SU-DHL-6 (cell line): Measurements from ENCODE around the gene NME7.
A peak's percentile ranks its signal among the peaks of the same experiment; 100 is the strongest.

Experiments
- H2AFZ ChIP-seq: fragments of 200-600 bp; sonication (generic); 2 replicates; pipeline ENCODE4 v1.6.1; 2014; ENCODE audit warnings: low read depth, mild to moderate bottlenecking, moderate library complexity, mixed read lengths, antibody characterized with exemption, low read length; ENCODE audit not compliant: severe bottlenecking
- H3F3A ChIP-seq: fragments of 200-600 bp; shearing (Covaris generic); 2 replicates; pipeline ENCODE4 v1.6.0; 2016; ENCODE audit warnings: antibody characterized with exemption, mild to moderate bottlenecking; ENCODE audit not compliant: insufficient read depth
- H3K27ac ChIP-seq: fragments of 200-600 bp; sonication (generic); 2 replicates; pipeline ENCODE4 v1.5.1; 2016; ENCODE audit warnings: low read depth, mild to moderate bottlenecking, low read length, moderate library complexity, mixed read lengths
- H3K27me3 ChIP-seq: fragments of 200-600 bp; sonication (generic), shearing (Covaris generic); 2 replicates; pipeline ENCODE4 v1.6.0; 2014; ENCODE audit warnings: mild to moderate bottlenecking, low read length
- H3K36me3 ChIP-seq: fragments of 200-600 bp; sonication (generic); 2 replicates; pipeline ENCODE4 v1.6.1; 2014; ENCODE audit warnings: mild to moderate bottlenecking, low read length, mixed read lengths
- H3K4me2 ChIP-seq: fragments of 300-600, 200-600 bp; shearing (Covaris generic), sonication (generic); 2 replicates; pipeline ENCODE4 v1.6.0; 2014; ENCODE audit warnings: low read length, low read depth, mild to moderate bottlenecking; ENCODE audit not compliant: poor library complexity, severe bottlenecking
- H3K4me3 ChIP-seq: fragments of 200-600 bp; sonication (generic); 2 replicates; pipeline ENCODE4 v1.5.1; 2014; ENCODE audit warnings: antibody characterized with exemption, low read length, mild to moderate bottlenecking, mixed read lengths; ENCODE audit not compliant: insufficient read depth, poor library complexity, severe bottlenecking
- H3K79me2 ChIP-seq: fragments of 200-600 bp; sonication (generic); 2 replicates; pipeline ENCODE4 v1.6.1; 2014; ENCODE audit warnings: mild to moderate bottlenecking, low read length, moderate library complexity; ENCODE audit not compliant: insufficient read depth
- H3K9ac ChIP-seq: fragments of 200-600 bp; sonication (generic); 2 replicates; pipeline ENCODE4 v1.7.0; 2014; ENCODE audit warnings: mild to moderate bottlenecking, low read length
- H3K9me2 ChIP-seq: fragments of 200-600 bp; sonication (generic); replicated peaks from 2 replicates; pipeline ENCODE4 v1.6.1; 2014; ENCODE audit warnings: low read length; ENCODE audit not compliant: insufficient read depth
- H3K9me3 ChIP-seq: fragments of 200-600 bp; sonication (generic); 2 replicates; pipeline ENCODE4 v1.6.1; 2014; ENCODE audit warnings: low read length, mixed read lengths; ENCODE audit not compliant: insufficient read depth
- H4K20me1 ChIP-seq: fragments of 200-600 bp; sonication (generic); 2 replicates; pipeline ENCODE4 v1.6.1; 2014; ENCODE audit warnings: low read depth, mild to moderate bottlenecking, antibody characterized with exemption, low read length, moderate library complexity, mixed read lengths
- CTCF ChIP-seq: fragments of 200-600 bp; sonication (generic); IDR thresholded peaks from one replicate; pipeline ENCODE4 v1.5.1; 2017; ENCODE audit warnings: antibody characterized with exemption, mild to moderate bottlenecking, low read length, moderate library complexity; ENCODE audit not compliant: insufficient read depth, poor library complexity, severe bottlenecking
- EZH2phosphoT487 ChIP-seq: fragments of 200-600 bp; sonication (generic), shearing (Covaris generic); conservative IDR thresholded peaks from 2 replicates; pipeline ENCODE4 v1.6.1; 2018; ENCODE audit warnings: mild to moderate bottlenecking, antibody characterized with exemption, low read length, moderate library complexity, mixed read lengths

Gene NME7

GRCh38 chr1:169348383-169349036 is 19.1 kb downstream of the NME7 start:
- no peak overlapping the region for H3K9ac ChIP-seq
- no peak overlapping the region for H2AFZ ChIP-seq
- H3K79me2 ChIP-seq, result no peaks in the 10 kb centered on the region
- peak; percentile 67 for TF ChIP-seq CTCF
- TF ChIP-seq EZH2phosphoT487, result no peak
- no peak overlapping the region for H3K27ac ChIP-seq
- no peaks in the 10 kb centered on the region for H3K36me3 ChIP-seq
- H3K9me2 ChIP-seq, result no peaks in the 10 kb centered on the region
- H3K4me3 ChIP-seq, result no peak overlapping the region
- H3F3A ChIP-seq, result no peaks in the 10 kb centered on the region
- H3K27me3 ChIP-seq, result no peaks in the 10 kb centered on the region
- H3K4me2 ChIP-seq, result no peak overlapping the region
- H3K9me3 ChIP-seq, result no peaks in the 10 kb centered on the region
- H4K20me1 ChIP-seq, result no peaks in the 10 kb centered on the region

- H3K4me3 ChIP-seq, result no peak overlapping the region
- H3K27ac ChIP-seq, result no peak overlapping the region
- H4K20me1 ChIP-seq, result no peaks in the 10 kb centered on the region
- H3K9ac ChIP-seq, result no peak overlapping the region
- no peak overlapping the region for H3K4me2 ChIP-seq
- no peaks in the 10 kb centered on the region for H3F3A ChIP-seq
- no peaks in the 10 kb centered on the region for H3K27me3 ChIP-seq
- no peaks in the 10 kb centered on the region for H3K36me3 ChIP-seq
- H2AFZ ChIP-seq, result no peak overlapping the region
- TF ChIP-seq EZH2phosphoT487 (no peak), CTCF (no peak)
- no peaks in the 10 kb centered on the region for H3K79me2 ChIP-seq
- no peaks in the 10 kb centered on the region for H3K9me3 ChIP-seq
- H3K9me2 ChIP-seq, result no peaks in the 10 kb centered on the region
Measured at GRCh38 chr1:169347688-169348382, 19.8 kb downstream of the NME7 start.

GRCh38 chr1:169346036-169346589 is 21.5 kb downstream of the NME7 start:
- H3K9me2 ChIP-seq, result no peaks in the 10 kb centered on the region
- H3K27me3 ChIP-seq, result no peaks in the 10 kb centered on the region
- no peaks in the 10 kb centered on the region for H3K79me2 ChIP-seq
- H3K36me3 ChIP-seq, result no peaks in the 10 kb centered on the region
- H3K9me3 ChIP-seq, result no peaks in the 10 kb centered on the region
- no peak overlapping the region for H3K4me3 ChIP-seq
- H3F3A ChIP-seq, result no peaks in the 10 kb centered on the region
- H4K20me1 ChIP-seq, result no peaks in the 10 kb centered on the region
- no peak for TF ChIP-seq EZH2phosphoT487
- TF ChIP-seq CTCF, result no peak
- H2AFZ ChIP-seq, result no peak overlapping the region
- H3K9ac ChIP-seq, result no peak overlapping the region
- H3K27ac ChIP-seq, result no peak overlapping the region
- H3K4me2 ChIP-seq, result no peak overlapping the region
